ENCODE results near the gene DRC7. TPM values are rescaled to one million over a fixed set of nuclear protein-coding genes. Genes with fewer than 3 reads are reported as not detected.
A peak's percentile ranks its signal among the peaks of the same experiment; 100 is the strongest.

DRC7 gene
- total RNA-seq (2021): 0.85 and 1.7 TPM in 2 replicates
- percentile 10 among the genes with signal in this experiment for Bru-seq, nascent RNA
- BruChase-seq, experiment 1, labeled RNA remaining after a 2-hour chase: percentile 9 among the genes with signal in this experiment
- BruChase-seq, experiment 2, labeled RNA remaining after a 6-hour chase: percentile 12 among the genes with signal in this experiment
- long read RNA-seq: 0 reads

- no TSS peak for BruUV-seq (replicated peaks)
- Histone ChIP-seq H3K27me3 (ENCODE audit: insufficient read depth, low read depth) (no peaks in the 10 kb centered on the region), H3K79me2 (ENCODE audit: low read depth) (no peaks in the 10 kb centered on the region), H3K4me1 (replicated peaks; ENCODE audit: insufficient read depth) (no peaks in the 10 kb centered on the region), H3K36me3 (ENCODE audit: low read depth) (no peaks in the 10 kb centered on the region), H3K9me3 (ENCODE audit: insufficient read depth, low read depth) (no peaks in the 10 kb centered on the region), H4K20me1 (ENCODE audit: insufficient read depth) (no peaks in the 10 kb centered on the region), H3K4me2 (peak within 1 kb of the TSS; percentile 60), H3F3A (ENCODE audit: insufficient read depth, low read depth) (no peaks in the 10 kb centered on the region), H3K27ac (no peak within 1 kb of the TSS), H2AFZ (no peak within 1 kb of the TSS), H3K9me2 (ENCODE audit: insufficient read depth) (no peaks in the 10 kb centered on the region), H3K4me3 (no peak within 1 kb of the TSS)
- DNase-seq: peak in 1 of 2 experiments; percentile 29
- CTCF ChIA-PET: no interaction called here
- POLR2A ChIA-PET (ENCODE audit: unreplicated experiment): no interaction called here
- no peak for TF ChIP-seq EZH2 (IDR thresholded peaks at IDR 0.05; ENCODE audit: low read depth)
- no peak for TF ChIP-seq CTCF (conservative IDR thresholded peaks at IDR 0.05)
- intact Hi-C loops (cut with micrococcal nuclease; ENCODE audit: unreplicated experiment): no loop called here
These were observed at the start of gene DRC7 for GRCh38 chr16:57694725-57695679. DRC7 (plus strand) TSS chr16:57694806; CDS start chr16:57697950, 3,144 bp downstream.

- H3K27ac ChIP-seq: no peak overlapping the region
- peaks cover 15% of the 10 kb centered on the region for H4K20me1 ChIP-seq (ENCODE audit: insufficient read depth)
- H3K4me2 ChIP-seq: no peak overlapping the region; the same call in 1 of the 2 replicates
- ChIA-PET POLR2A (ENCODE audit: unreplicated experiment) (no interaction called here), CTCF (no interaction called here)
- intact Hi-C loops (cut with micrococcal nuclease; ENCODE audit: unreplicated experiment): no loop called here
- no peak overlapping the region for H3K4me3 ChIP-seq
- no peaks in the 10 kb centered on the region for H3K9me3 ChIP-seq (ENCODE audit: insufficient read depth, low read depth)
- H3K27me3 ChIP-seq (ENCODE audit: insufficient read depth, low read depth): no peaks in the 10 kb centered on the region
- peaks cover 6% of the 10 kb centered on the region; the same call in 1 of the 2 replicates for H3K36me3 ChIP-seq (ENCODE audit: low read depth)
- peaks cover 28% of the 10 kb centered on the region for H3K79me2 ChIP-seq (ENCODE audit: low read depth)
- peaks cover 76% of the 10 kb centered on the region for H3K4me1 ChIP-seq (replicated peaks; ENCODE audit: insufficient read depth)
- no peak overlapping the region for H2AFZ ChIP-seq
- BruUV-seq (replicated peaks): no TSS peak
- H3K9me2 ChIP-seq (ENCODE audit: insufficient read depth): no peaks in the 10 kb centered on the region
- H3F3A ChIP-seq (ENCODE audit: insufficient read depth, low read depth): peaks cover 72% of the 10 kb centered on the region
- TF ChIP-seq EZH2 (IDR thresholded peaks at IDR 0.05; ENCODE audit: low read depth) (no peak), CTCF (conservative IDR thresholded peaks at IDR 0.05) (no peak)
- DNase-seq: no peak
These were observed 49.4 kb upstream of the DRC7 start for GRCh38 chr16:57645169-57645568.

- peaks cover 67% of the 10 kb centered on the region for H3F3A ChIP-seq (ENCODE audit: insufficient read depth, low read depth)
- peaks cover 15% of the 10 kb centered on the region for H4K20me1 ChIP-seq (ENCODE audit: insufficient read depth)
- H3K27me3 ChIP-seq (ENCODE audit: insufficient read depth, low read depth): no peaks in the 10 kb centered on the region
- peaks cover 28% of the 10 kb centered on the region for H3K79me2 ChIP-seq (ENCODE audit: low read depth)
- H3K9me3 ChIP-seq (ENCODE audit: insufficient read depth, low read depth): no peaks in the 10 kb centered on the region
- H3K4me3 ChIP-seq: no peak overlapping the region
- peaks cover 69% of the 10 kb centered on the region for H3K4me1 ChIP-seq (replicated peaks; ENCODE audit: insufficient read depth)
- 0 out of 2 replicates have a peak overlapping the region, but pooled peaks have one; percentile 21 for H3K27ac ChIP-seq
- ChIA-PET POLR2A (ENCODE audit: unreplicated experiment) (no interaction called here), CTCF (interaction anchor here (0.6 kb wide), 1 partner anchor 45 kb away, joined by 4 read pairs; no protein-coding TSS in a partner anchor)
- no peak overlapping the region for H2AFZ ChIP-seq
- peak overlapping the region; percentile 40; the same call in 1 of the 2 replicates for H3K4me2 ChIP-seq
- no TSS peak for BruUV-seq (replicated peaks)
- peaks cover 5% of the 10 kb centered on the region; the same call in 1 of the 2 replicates for H3K36me3 ChIP-seq (ENCODE audit: low read depth)
- intact Hi-C loops (cut with micrococcal nuclease; ENCODE audit: unreplicated experiment): no loop called here
- no peaks in the 10 kb centered on the region for H3K9me2 ChIP-seq (ENCODE audit: insufficient read depth)
- TF ChIP-seq EZH2 (IDR thresholded peaks at IDR 0.05; ENCODE audit: low read depth) (no peak), CTCF (conservative IDR thresholded peaks at IDR 0.05) (no peak)
- DNase-seq: no peak
These were observed 48.8 kb upstream of the DRC7 start for GRCh38 chr16:57645691-57646387.
